ENCODE results near the gene FSD1L. TPM values are rescaled to one million over a fixed set of nuclear protein-coding genes. Genes with fewer than 3 reads are reported as not detected.

The FSD1L gene
- total RNA-seq, 3 donors from 2014 or later (not counting 1 experiment from before 2014, with no cell fraction given): 2.0 to 4.2 (median 2.1) TPM

- Mint-ChIP-seq H3K9me3 (no peaks in the 10 kb centered on the region), H3K4me1 (no peaks in the 10 kb centered on the region), H3K36me3 (no peaks in the 10 kb centered on the region), H3K4me3 (no peak overlapping the region), H3K27me3 (ENCODE audit: low read depth in 2 of 2) (no peaks in the 10 kb centered on the region), H3K27ac (no peak overlapping the region)
- H3K27me3 ChIP-seq (ENCODE audit: control insufficient read depth, insufficient read depth, low read length): no peaks in the 10 kb centered on the region
- DNase-seq (no peak), ATAC-seq (no peak)
- TF ChIP-seq, protein P1, sequence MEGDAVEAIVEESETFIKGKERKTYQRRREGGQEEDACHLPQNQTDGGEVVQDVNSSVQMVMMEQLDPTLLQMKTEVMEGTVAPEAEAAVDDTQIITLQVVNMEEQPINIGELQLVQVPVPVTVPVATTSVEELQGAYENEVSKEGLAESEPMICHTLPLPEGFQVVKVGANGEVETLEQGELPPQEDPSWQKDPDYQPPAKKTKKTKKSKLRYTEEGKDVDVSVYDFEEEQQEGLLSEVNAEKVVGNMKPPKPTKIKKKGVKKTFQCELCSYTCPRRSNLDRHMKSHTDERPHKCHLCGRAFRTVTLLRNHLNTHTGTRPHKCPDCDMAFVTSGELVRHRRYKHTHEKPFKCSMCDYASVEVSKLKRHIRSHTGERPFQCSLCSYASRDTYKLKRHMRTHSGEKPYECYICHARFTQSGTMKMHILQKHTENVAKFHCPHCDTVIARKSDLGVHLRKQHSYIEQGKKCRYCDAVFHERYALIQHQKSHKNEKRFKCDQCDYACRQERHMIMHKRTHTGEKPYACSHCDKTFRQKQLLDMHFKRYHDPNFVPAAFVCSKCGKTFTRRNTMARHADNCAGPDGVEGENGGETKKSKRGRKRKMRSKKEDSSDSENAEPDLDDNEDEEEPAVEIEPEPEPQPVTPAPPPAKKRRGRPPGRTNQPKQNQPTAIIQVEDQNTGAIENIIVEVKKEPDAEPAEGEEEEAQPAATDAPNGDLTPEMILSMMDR (IDR thresholded peaks at IDR 0.05): no peak
- H3K36me3 ChIP-seq (ENCODE audit: control insufficient read depth, insufficient read depth, low read length): no peaks in the 10 kb centered on the region
- no peaks in the 10 kb centered on the region for H3K4me1 ChIP-seq (ENCODE audit: control insufficient read depth, insufficient read depth, low read length)
- H3K4me3 ChIP-seq (ENCODE audit: low read length): no peak overlapping the region
- H3K27ac ChIP-seq (ENCODE audit: low read length): no peak overlapping the region
- intact Hi-C loops (cut with micrococcal nuclease): no loop called here
- no peaks in the 10 kb centered on the region for H3K9me3 ChIP-seq (ENCODE audit: control insufficient read depth, insufficient read depth, low read length)
Observed at GRCh38 chr9:105497704-105498103, 49.9 kb downstream of the FSD1L start.

GRCh38 chr9:105500108-105500766 lies 52.4 kb downstream of the FSD1L start:
- no CpG with 5 or more reads among the region's 2 CpGs for WGBS (ENCODE audit: insufficient coverage)
- Histone ChIP-seq H3K9me3 (ENCODE audit: control insufficient read depth, insufficient read depth, low read length) (no peaks in the 10 kb centered on the region), H3K4me1 (ENCODE audit: control insufficient read depth, insufficient read depth, low read length) (no peaks in the 10 kb centered on the region), H3K27me3 (ENCODE audit: control insufficient read depth, insufficient read depth, low read length) (no peaks in the 10 kb centered on the region), H3K36me3 (ENCODE audit: control insufficient read depth, insufficient read depth, low read length) (no peaks in the 10 kb centered on the region), H3K27ac (ENCODE audit: low read length) (no peak overlapping the region), H3K4me3 (ENCODE audit: low read length) (no peak overlapping the region)
- intact Hi-C loops (cut with micrococcal nuclease): no loop called here
- Mint-ChIP-seq H3K36me3 (no peaks in the 10 kb centered on the region), H3K27me3 (ENCODE audit: low read depth in 2 of 2) (no peaks in the 10 kb centered on the region), H3K27ac (no peak overlapping the region), H3K4me3 (no peak overlapping the region), H3K4me1 (no peaks in the 10 kb centered on the region), H3K9me3 (no peaks in the 10 kb centered on the region)
- TF ChIP-seq, protein P1 (IDR thresholded peaks at IDR 0.05): no peak
- DNase-seq: no peak
- no peak for ATAC-seq

- intact Hi-C loops (cut with micrococcal nuclease): no loop called here
- TF ChIP-seq, protein P1 (IDR thresholded peaks at IDR 0.05): no peak
Observed at GRCh38 chr9:105501414-105501813, 53.6 kb downstream of the FSD1L start.

DNA sequence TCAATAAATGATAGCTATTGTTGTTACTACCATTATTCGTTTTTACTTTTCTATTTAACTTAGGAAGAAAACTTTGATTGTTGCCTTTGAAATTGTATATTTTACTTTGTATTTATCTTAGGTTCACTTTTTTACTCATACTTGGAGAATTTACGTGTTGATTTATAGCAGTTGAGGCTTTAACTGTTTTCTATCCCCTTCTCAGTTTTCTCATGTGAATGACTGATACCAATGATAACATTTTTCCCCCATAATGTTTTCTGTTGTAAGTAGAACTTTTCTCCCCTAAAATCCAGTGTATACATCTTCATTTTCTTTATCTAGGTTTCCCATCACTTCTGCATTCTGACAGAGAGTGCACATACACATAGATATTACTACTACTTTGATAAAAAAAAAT lies 54.4 kb downstream of the FSD1L start:
- TF ChIP-seq, protein P1 (IDR thresholded peaks at IDR 0.05): no peak
- WGBS (ENCODE audit: insufficient coverage): no CpG with 5 or more reads among the region's 2 CpGs
- H3K4me3 Mint-ChIP-seq: no peak overlapping the region
- Histone ChIP-seq H3K36me3 (ENCODE audit: control insufficient read depth, insufficient read depth, low read length) (no peaks in the 10 kb centered on the region), H3K9me3 (ENCODE audit: control insufficient read depth, insufficient read depth, low read length) (no peaks in the 10 kb centered on the region), H3K4me1 (ENCODE audit: control insufficient read depth, insufficient read depth, low read length) (no peaks in the 10 kb centered on the region), H3K27me3 (ENCODE audit: control insufficient read depth, insufficient read depth, low read length) (no peaks in the 10 kb centered on the region), H3K4me3 (ENCODE audit: low read length) (no peak overlapping the region), H3K27ac (ENCODE audit: low read length) (no peak overlapping the region)
- H3K27me3 Mint-ChIP-seq (ENCODE audit: low read depth in 2 of 2): no peaks in the 10 kb centered on the region
- no peaks in the 10 kb centered on the region for H3K4me1 Mint-ChIP-seq
- no peak overlapping the region for H3K27ac Mint-ChIP-seq
- ATAC-seq (no peak), DNase-seq (no peak)
- no peaks in the 10 kb centered on the region for H3K9me3 Mint-ChIP-seq
- intact Hi-C loops (cut with micrococcal nuclease): no loop called here
- H3K36me3 Mint-ChIP-seq: no peaks in the 10 kb centered on the region

More at GRCh38 chr9:105501414-105501813, 53.6 kb downstream of the FSD1L start:
- H3K4me1 ChIP-seq (ENCODE audit: control insufficient read depth, insufficient read depth, low read length): no peaks in the 10 kb centered on the region
- no peaks in the 10 kb centered on the region for H3K36me3 ChIP-seq (ENCODE audit: control insufficient read depth, insufficient read depth, low read length)
- H3K27ac ChIP-seq (ENCODE audit: low read length): no peak overlapping the region
- no peaks in the 10 kb centered on the region for H3K27me3 Mint-ChIP-seq (ENCODE audit: low read depth in 2 of 2)
- no peaks in the 10 kb centered on the region for H3K36me3 Mint-ChIP-seq
- no peak for ATAC-seq
- no peaks in the 10 kb centered on the region for H3K27me3 ChIP-seq (ENCODE audit: control insufficient read depth, insufficient read depth, low read length)
- H3K9me3 Mint-ChIP-seq: no peaks in the 10 kb centered on the region
- no peak overlapping the region for H3K4me3 ChIP-seq (ENCODE audit: low read length)
- no peaks in the 10 kb centered on the region for H3K9me3 ChIP-seq (ENCODE audit: control insufficient read depth, insufficient read depth, low read length)
- WGBS (ENCODE audit: insufficient coverage): 97% methylated on average over 4 of the region's 4 CpGs
- no peak overlapping the region for H3K4me3 Mint-ChIP-seq
- no peak for DNase-seq
- H3K27ac Mint-ChIP-seq: no peak overlapping the region
- no peaks in the 10 kb centered on the region for H3K4me1 Mint-ChIP-seq
